Gastroesophageal sphincter (tissue), 3 donors: Measurements from ENCODE around the gene DUSP14.

Experiments used
- CTCF ChIP-seq, 4 experiments: fragments of 200-600 bp in 2 of 4; fragments of 450-650 bp in 2 of 4; sonication (generic) in 1 of 4; IDR thresholded peaks; one replicate each; pipeline ENCODE4 v1.5.1; 2017 to 2019; ENCODE audit warnings: antibody characterized with exemption in 4 of 4, mild to moderate bottlenecking in 2 of 4, moderate library complexity in 2 of 4
- EP300 ChIP-seq: sonication (generic); formaldehyde crosslinking; IDR thresholded peaks from one replicate; pipeline ENCODE4 v1.6.1; 2017; ENCODE audit warnings: antibody characterized with exemption, mild to moderate bottlenecking
- POLR2AphosphoS5 ChIP-seq: sonication (generic); formaldehyde crosslinking; IDR thresholded peaks from one replicate; pipeline ENCODE4 v1.6.1; 2017; ENCODE audit warnings: antibody characterized with exemption

- no peak for TF ChIP-seq EP300
- TF ChIP-seq POLR2AphosphoS5, result no peak
- TF ChIP-seq CTCF (IDR thresholded peaks at IDR 0.05), result no peak
Measured at GRCh38 chr17:37505333-37505732, 15.6 kb downstream of the DUSP14 start.
